ENCODE data around the gene OR4D2.

Gene OR4D2

GRCh38 chr17:58195518-58196123, 28.8 kb downstream of the OR4D2 start:
- Histone ChIP-seq H3K4me3 (ENCODE audit: severe bottlenecking) (no peak overlapping the region), H3K9me3 (ENCODE audit: severe bottlenecking) (no peaks in the 10 kb centered on the region), H3K4me1 (ENCODE audit: insufficient read depth, poor library complexity, severe bottlenecking) (peaks cover 3% of the 10 kb centered on the region), H3K36me3 (ENCODE audit: low read depth) (no peaks in the 10 kb centered on the region), H3K27ac (ENCODE audit: poor library complexity, severe bottlenecking) (no peak overlapping the region), H3K27me3 (ENCODE audit: insufficient read depth, poor library complexity, severe bottlenecking) (peaks cover 8% of the 10 kb centered on the region)
- TF ChIP-seq CTCF (IDR thresholded peaks at IDR 0.05; ENCODE audit: poor library complexity, severe bottlenecking), result no peak
- ATAC-seq (ENCODE audit: low read depth) (no peak), DNase-seq (ENCODE audit: low spot score) (no peak)

- Histone ChIP-seq H3K4me3 (ENCODE audit: severe bottlenecking) (no peak overlapping the region), H3K9me3 (ENCODE audit: severe bottlenecking) (no peaks in the 10 kb centered on the region), H3K27me3 (ENCODE audit: insufficient read depth, poor library complexity, severe bottlenecking) (peaks cover 8% of the 10 kb centered on the region), H3K36me3 (ENCODE audit: low read depth) (no peaks in the 10 kb centered on the region), H3K4me1 (ENCODE audit: insufficient read depth, poor library complexity, severe bottlenecking) (peaks cover 3% of the 10 kb centered on the region), H3K27ac (ENCODE audit: poor library complexity, severe bottlenecking) (no peak overlapping the region)
- TF ChIP-seq CTCF (IDR thresholded peaks at IDR 0.05; ENCODE audit: poor library complexity, severe bottlenecking), result no peak
- no peak for ATAC-seq (ENCODE audit: low read depth)
- DNase-seq (ENCODE audit: low spot score), result no peak
Observed at GRCh38 chr17:58196610-58197009, 29.8 kb downstream of the OR4D2 start.

GRCh38 chr17:58200024-58200633, 33.3 kb downstream of the OR4D2 start:
- H3K9me3 ChIP-seq (ENCODE audit: severe bottlenecking), result no peaks in the 10 kb centered on the region
- DNase-seq (ENCODE audit: low spot score) (no peak), ATAC-seq (ENCODE audit: low read depth) (peak; percentile 74; the same call in 2 of the 3 replicates)
- no peak overlapping the region for H3K27ac ChIP-seq (ENCODE audit: poor library complexity, severe bottlenecking)
- peaks cover 3% of the 10 kb centered on the region for H3K27me3 ChIP-seq (ENCODE audit: insufficient read depth, poor library complexity, severe bottlenecking)
- H3K36me3 ChIP-seq (ENCODE audit: low read depth), result no peaks in the 10 kb centered on the region
- peak; percentile 44 for TF ChIP-seq CTCF (IDR thresholded peaks at IDR 0.05; ENCODE audit: poor library complexity, severe bottlenecking)
- H3K4me1 ChIP-seq (ENCODE audit: insufficient read depth, poor library complexity, severe bottlenecking), result peaks cover 3% of the 10 kb centered on the region
- no peak overlapping the region for H3K4me3 ChIP-seq (ENCODE audit: severe bottlenecking)

GRCh38 chr17:58202859-58203258, 36.1 kb downstream of the OR4D2 start:
- no peak for DNase-seq (ENCODE audit: low spot score)
- Histone ChIP-seq H3K4me1 (ENCODE audit: insufficient read depth, poor library complexity, severe bottlenecking) (no peaks in the 10 kb centered on the region), H3K36me3 (ENCODE audit: low read depth) (peaks cover 6% of the 10 kb centered on the region; the same call in 1 of the 2 replicates), H3K4me3 (ENCODE audit: severe bottlenecking) (no peak overlapping the region), H3K27me3 (ENCODE audit: insufficient read depth, poor library complexity, severe bottlenecking) (peaks cover 3% of the 10 kb centered on the region), H3K27ac (ENCODE audit: poor library complexity, severe bottlenecking) (no peak overlapping the region), H3K9me3 (ENCODE audit: severe bottlenecking) (no peaks in the 10 kb centered on the region)
- no peak for ATAC-seq (ENCODE audit: low read depth)
- no peak for TF ChIP-seq CTCF (IDR thresholded peaks at IDR 0.05; ENCODE audit: poor library complexity, severe bottlenecking)

- TF ChIP-seq CTCF (IDR thresholded peaks at IDR 0.05; ENCODE audit: poor library complexity, severe bottlenecking), result no peak
- DNase-seq (ENCODE audit: low spot score) (no peak), ATAC-seq (ENCODE audit: low read depth) (no peak)
- no peak overlapping the region for H3K27ac ChIP-seq (ENCODE audit: poor library complexity, severe bottlenecking)
- H3K9me3 ChIP-seq (ENCODE audit: severe bottlenecking), result no peaks in the 10 kb centered on the region
- no peak overlapping the region for H3K4me3 ChIP-seq (ENCODE audit: severe bottlenecking)
- peaks cover 15% of the 10 kb centered on the region for H3K36me3 ChIP-seq (ENCODE audit: low read depth)
- H3K27me3 ChIP-seq (ENCODE audit: insufficient read depth, poor library complexity, severe bottlenecking), result no peaks in the 10 kb centered on the region
- no peaks in the 10 kb centered on the region for H3K4me1 ChIP-seq (ENCODE audit: insufficient read depth, poor library complexity, severe bottlenecking)
Observed at GRCh38 chr17:58204796-58205195, 38.0 kb downstream of the OR4D2 start.
